ENCODE measurements around the gene SERINC5.
"Not testable (repeated sequence)": the region's sequence is repeated elsewhere in the genome, so short reads cannot be mapped to it uniquely, and the experiment has no call there.

SERINC5 gene

DNA sequence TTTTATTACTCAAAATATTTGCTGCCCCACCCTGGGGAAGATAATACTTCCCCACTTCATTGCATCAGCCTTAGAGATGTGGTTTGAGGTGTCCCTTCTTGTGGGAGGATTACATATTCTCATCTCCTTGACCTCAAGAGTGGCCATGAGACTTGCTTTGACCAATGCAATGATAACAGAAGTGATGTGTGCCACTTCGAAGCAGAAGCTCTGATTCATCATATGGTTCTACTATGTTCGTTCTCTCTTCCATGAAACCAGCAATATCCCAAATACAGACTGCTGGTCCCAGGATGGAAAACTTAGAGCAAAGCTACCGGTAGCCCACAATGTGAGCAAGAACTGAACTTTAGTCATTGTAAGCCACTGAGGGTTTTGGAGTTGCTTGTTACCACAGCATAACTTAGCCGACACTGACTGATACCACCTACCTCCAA, 128.7 kb downstream of the SERINC5 start:
- DNase-seq: peak; percentile 69

GRCh38 chr5:80125962-80126480, 129.8 kb downstream of the SERINC5 start:
- peak; percentile 44 for DNase-seq

- no peak for DNase-seq
These were observed 130.6 kb downstream of the SERINC5 start for GRCh38 chr5:80125022-80125961.

DNA sequence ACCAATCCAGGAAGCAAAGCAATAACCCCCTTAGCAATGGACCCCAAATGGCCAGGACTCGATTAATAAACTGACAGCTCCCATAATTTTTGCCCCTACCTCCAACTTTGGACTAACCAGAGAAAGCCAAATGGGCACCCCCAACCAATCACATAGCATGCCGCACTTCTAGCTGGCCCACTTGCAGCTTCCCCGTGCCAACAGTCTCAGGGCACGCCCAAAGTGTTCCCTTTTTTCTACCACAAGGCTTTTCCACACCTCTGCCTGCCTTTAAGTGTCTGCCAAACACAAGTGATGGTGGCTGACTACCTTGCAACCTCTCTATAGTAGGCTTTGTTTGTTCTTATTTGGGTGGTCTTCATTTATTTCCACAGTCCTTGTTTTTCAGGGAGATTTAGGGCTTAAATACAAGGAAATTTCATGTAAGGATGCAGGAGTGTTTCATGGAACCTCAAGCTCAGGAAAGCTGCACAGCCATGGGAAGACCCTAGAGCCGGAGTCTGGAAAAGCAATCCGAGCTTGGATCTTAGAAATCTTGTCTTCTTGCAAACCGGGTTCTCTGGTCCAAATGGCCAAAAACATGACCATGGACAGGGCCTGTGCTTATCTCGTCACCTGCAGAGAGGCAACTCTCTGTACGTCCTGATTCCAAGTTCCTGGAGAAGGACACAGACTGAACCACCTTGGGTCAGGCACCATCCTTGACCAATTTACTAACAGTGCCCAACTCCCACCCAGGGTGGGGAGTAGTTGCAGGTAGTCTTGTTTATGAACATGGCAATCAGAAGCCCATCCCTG, 131.5 kb downstream of the SERINC5 start:
- DNase-seq: no peak

DNA sequence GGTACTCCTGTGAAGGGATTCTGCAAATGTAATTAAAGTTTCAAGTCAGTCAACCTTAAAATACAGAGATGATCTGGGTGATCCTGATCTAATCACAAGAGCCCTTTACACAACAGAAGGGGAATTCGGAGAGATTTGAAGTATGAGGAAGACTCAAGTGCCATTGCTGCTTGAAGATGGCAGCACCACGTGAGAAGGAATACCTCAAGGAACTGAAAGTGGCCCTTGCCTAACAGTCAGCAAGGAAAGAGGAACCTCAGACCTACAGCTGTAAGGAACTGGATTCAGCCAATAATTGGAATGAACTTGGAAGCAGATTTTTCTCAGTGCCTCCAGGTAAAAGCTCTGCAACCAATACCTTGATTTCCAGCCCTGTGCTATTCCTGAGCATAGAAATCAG, 133.3 kb downstream of the SERINC5 start:
- no peak for DNase-seq

DNA sequence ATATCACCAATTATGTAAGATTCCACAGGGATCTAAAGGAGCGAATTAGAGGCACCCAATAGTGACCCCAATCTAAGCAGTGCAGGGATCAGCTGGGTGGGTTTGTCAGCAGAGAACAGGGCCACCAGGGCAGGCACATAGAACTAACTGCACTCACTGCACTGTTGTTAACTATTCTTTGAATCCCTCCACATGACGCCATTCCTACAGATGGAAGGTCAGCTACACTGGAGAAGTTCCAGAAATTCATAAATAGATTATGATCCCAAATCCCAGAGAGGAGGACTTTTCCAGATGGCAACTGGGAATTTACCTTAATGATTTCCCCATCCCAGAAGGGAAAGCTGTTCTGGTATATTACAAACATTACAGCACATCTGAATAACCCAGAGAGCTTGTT, 136.5 kb downstream of the SERINC5 start:
- no peak for DNase-seq

DNA sequence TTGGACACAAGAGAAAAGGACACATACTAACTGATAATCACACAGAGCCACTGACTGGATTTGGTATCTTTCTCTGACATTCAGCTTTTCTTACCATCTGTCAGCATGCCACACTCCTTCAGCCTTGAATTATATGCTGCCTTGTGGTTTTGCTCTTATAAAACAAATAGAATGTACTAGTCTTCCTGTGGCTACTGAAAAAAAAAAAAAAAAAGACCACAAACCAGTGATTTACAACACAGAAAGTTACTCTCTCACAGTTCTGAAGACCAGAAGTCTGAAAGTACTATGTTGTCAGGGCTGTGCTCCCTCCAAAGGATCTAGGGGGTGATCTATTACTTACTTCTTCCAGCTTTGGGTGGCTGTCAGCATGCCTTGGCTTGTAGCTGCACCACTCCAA, 138.4 kb downstream of the SERINC5 start:
- peak; percentile 24 for DNase-seq

GRCh38 chr5:80116465-80116864, 139.4 kb downstream of the SERINC5 start:
- no peak for DNase-seq

GRCh38 chr5:80116000-80116399, 139.8 kb downstream of the SERINC5 start:
- no peak for DNase-seq

DNA sequence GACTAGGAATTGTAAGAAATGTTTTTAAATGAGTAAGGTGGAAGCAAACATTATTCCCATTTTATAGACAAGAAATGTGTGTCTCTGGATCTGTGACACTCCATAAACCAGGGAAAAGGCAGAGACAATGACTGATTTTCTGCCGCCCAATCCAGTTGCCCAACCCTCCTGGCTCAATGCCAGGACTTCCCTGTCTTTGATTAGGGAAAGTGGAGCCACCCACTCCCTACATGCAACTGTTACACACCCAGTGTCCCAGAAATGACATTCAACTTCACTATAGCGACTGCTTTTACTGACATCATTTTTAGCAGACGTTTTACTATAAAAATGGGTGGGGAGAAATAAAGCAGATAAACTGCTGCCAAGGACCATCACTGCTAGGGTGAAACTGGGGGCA, 141.0 kb downstream of the SERINC5 start:
- no peak for DNase-seq

DNA sequence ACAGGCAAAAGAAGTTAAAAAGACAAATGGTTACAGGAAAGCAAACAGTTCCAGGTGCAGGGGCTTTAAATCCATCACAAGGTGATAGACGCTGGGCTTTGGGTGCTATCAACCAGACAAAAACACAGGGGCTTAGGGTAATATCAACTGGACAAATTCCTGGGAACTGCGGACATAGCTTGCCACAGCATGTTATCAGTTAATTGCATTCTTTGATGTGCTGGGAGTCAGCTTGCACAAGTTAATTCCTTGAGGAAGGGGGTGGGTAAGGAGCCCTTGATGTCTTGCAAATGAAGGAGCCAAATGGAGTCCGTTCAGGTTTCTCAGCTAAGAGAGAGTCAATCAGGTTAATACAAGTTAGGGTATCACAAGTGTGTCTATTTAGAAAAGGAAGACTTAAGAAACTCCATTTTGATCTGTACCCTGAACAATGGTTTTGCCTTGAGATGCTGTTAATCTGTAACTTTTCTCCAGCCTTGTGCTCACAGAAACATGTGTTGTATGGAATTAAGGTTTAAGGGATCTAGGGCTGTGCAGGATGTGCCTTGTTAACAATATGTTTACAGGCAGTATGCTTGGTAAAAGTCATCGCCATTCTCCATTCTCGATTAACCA, 144.4 kb downstream of the SERINC5 start:
- not testable (repeated sequence) for DNase-seq

DNA sequence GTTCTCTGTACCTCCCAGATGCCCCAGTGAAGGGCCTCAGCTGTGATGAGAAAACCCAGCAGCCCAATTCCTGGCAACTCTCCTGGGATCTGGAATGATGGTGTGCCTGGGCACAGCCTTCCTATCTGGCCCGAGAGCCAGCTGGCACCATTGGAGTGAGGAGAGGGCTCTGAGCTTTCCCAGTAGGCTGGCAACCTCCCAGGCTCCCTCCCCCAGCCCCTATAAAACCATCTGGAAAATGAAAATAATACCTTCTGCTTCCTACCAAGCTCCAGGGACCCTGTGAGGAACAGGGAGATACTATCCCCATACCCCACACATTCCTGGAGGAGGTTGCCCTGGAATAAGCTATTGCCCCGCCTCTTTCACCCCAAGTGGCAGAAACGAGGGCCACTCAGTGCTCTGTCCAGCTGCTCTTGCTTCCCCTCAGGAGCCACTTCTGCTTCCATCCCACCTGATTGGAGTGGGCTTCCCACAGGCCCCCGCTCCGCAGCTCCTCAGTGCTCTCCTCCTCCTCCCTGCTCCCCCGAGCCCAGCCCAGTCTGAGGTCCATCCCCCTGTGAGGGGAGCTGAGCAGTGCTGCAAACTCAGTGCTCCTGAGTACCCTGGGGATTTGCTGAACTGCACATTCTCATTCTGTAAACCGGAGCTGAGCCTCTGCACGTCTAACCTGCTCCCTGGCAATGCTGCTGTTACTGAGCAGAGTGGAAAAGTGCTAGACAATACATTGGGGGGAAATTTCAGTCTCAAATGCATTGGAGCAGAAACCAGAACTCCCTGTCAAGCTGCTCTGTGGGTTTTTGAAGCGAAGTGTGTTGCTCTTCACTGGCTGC, 146.0 kb downstream of the SERINC5 start:
- DNase-seq: no peak

DNA sequence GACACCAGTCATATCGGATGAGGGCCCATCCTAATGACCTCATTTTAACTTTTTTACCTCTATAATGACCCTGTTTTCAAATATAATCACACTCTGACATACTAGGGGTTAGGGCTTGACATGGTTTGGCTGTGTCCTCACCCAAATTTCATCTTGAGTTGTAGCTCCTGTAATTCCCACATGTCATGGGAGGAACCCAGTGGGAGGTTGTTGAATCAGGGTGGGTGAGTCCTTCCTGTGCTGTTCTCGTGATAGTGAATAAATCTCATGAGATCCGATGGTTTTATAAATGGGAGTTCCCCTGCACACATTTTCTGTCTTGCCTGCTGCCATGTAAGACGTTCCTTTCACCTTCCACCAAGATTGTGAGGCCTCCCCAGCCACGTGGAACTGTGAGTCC, 148.9 kb downstream of the SERINC5 start:
- no peak for DNase-seq

DNA sequence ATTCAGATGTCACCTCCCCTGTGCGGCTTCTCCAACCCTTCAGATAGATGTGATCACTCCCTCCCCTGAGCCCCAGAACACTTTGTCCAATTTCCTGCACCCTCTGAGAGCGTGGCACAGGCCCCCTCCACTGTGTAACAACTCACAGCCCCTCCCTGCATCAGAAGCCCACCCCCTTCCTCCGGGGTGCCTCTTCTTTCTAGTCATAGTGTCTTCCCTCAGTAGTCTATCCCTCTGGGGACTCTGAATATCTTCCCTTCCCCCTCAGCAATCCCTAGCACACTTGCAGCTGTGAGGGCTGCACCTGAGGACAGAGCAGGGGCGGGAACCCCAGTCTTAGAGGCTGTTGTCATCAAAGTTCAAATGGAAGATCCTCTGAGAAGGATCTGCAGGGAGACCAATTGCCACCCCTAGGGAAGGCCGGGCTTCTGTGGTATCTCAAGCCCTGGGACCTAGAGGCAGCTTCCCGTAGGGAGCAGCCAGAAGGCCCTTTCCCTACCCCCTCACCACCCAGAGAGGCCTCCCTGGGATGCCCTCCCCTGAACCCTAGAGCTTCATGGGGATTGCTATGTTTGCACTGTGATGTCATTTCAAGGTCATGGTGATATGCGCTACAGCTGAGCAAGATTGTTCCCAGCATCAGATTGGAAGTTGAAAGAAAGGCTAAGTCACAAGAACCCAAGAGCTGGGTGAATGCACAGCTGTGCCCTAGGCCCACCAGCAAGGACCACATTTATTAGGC, 150.0 kb downstream of the SERINC5 start:
- DNase-seq: no peak

DNA sequence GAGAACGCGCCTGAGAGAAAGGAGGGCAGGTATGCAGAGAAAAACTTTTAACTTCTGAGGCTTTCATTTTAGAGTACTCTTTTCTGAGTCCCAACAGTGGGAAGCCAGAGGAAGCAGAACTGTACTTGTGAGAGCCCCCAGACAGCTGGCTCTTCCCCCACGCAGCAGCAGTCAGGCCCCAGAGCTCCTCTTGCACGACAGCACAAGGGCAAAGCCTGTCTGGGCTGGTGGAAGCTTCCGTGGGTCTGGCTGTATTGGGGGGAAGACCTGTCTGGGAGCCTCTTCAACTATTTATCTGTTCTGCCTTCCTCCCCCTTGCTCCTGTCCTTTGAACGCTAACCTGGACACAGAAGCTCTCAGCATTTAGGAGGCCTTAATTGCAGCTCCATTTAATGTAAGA, 152.5 kb downstream of the SERINC5 start:
- DNase-seq: no peak

- DNase-seq: no peak
These were observed 153.9 kb downstream of the SERINC5 start for GRCh38 chr5:80101993-80102392.

- no peak for DNase-seq
These were observed 158.4 kb downstream of the SERINC5 start for GRCh38 chr5:80097451-80097850.

DNA sequence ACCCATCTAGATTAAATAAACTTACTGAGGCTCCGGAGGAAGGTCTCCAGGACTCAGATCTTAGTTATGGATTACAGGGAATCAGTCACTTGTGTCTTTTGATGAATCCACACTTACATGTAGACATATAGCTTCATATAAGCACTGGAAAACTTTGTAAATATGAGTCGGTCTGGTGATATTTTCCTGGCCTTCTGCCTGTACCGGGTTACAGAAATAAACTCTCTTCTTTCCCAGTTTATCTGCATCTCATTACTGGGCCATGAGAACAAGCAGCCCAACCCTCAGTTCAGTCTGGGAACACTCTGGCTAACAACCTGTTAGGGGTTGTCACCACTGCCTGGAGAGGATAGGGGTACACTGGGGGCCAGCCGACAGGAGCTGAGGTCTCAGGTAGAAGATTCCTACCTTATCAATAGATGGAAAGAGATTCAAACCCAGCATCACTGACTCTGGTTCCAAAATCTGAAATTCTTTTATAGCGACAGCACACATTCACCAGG, 161.6 kb downstream of the SERINC5 start:
- DNase-seq: no peak

DNA sequence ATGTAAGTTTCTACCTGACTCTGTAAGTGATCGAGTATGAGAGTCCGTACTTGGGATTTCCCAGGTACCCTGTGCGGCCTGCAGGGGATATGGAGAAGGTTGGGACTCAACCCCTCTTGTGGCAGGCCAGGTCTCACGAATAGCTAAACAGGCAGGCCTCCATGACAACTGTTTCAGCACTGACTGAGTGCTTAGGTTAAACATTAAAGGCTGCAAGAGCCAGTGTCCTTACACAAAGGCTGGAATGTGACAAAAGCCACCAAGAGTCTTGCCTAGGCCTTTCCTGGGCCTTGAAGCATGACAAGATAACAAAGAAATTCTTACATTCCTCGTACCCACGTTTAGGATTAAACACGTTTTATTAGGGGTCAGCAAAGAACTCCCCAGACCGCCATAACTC, 162.1 kb downstream of the SERINC5 start:
- no peak for DNase-seq

- peak; percentile 66 for DNase-seq
These were observed 163.3 kb downstream of the SERINC5 start for GRCh38 chr5:80092486-80093107.

DNA sequence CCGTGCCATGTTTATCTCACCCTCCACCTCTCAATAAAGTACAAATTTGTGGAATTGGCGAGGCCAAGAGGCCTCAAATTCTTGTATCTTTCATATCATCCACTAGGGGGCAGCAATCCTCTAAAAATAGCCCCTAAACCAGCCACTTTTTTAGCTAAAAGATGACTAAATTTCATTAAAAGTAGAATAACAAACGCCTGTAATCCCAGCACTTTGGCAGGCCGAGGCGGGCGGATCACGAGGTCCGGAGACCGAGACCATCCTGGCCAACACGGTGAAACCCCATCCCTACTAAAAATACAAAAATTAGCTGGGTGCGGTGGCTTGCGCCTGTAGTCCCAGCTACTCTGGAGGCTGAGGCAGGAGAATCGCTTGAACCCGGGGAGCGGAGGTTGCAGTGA, 164.1 kb downstream of the SERINC5 start:
- DNase-seq: peak; percentile 92

Data from hematopoietic multipotent progenitor cell treated with erythropoietin and hydrocortisone succinate and interleukin-3 and kit ligand, for 6 days (in vitro differentiated cells).